Transverse colon (tissue), 4 donors: ENCODE results near the gene PHKG2. TPM values are rescaled to one million over a fixed set of nuclear protein-coding genes. Genes with fewer than 3 reads are reported as not detected.
"Not testable (repeated sequence)": the region's sequence is repeated elsewhere in the genome, so short reads cannot be mapped to it uniquely, and the experiment has no call there.

ENCODE experiments used
- DNase-seq: peaks from one replicate; pipeline ENCODE4 v3.0.0-alpha.2; 2019
- H3K27ac ChIP-seq, 4 donors: fragments of 200-600 bp; sonication (generic); 2 replicates each; pipeline ENCODE4 v1.5.1; 2016 to 2018; ENCODE audit warnings: inconsistent platforms in 4 of 4
- H3K27me3 ChIP-seq: fragments of 200-600 bp; sonication (generic); 2 replicates; pipeline ENCODE4 v1.5.1; 2017; ENCODE audit warnings: inconsistent platforms
- H3K36me3 ChIP-seq, 4 donors: fragments of 200-600 bp; sonication (generic); 2 replicates each; pipeline ENCODE4 v1.5.1; 2017 to 2019; ENCODE audit warnings: inconsistent platforms in 4 of 4
- H3K4me1 ChIP-seq, 4 donors: fragments of 200-600 bp; sonication (generic); 2 replicates each; pipeline ENCODE4 v1.5.1; 2017 to 2020; ENCODE audit warnings: inconsistent platforms in 4 of 4
- H3K4me3 ChIP-seq, 4 donors: fragments of 200-600 bp; sonication (generic); 1 replicate in 1 of 4; 2 replicates in 3 of 4; pipeline versions ENCODE4 v1.5.1 to v1.6.1; 2017 to 2019; ENCODE audit warnings: inconsistent platforms in 4 of 4
- H3K9me3 ChIP-seq, 2 donors: fragments of 200-600 bp; sonication (generic); 2 replicates each; pipeline ENCODE4 v1.5.1; 2017 to 2019; ENCODE audit warnings: inconsistent platforms in 2 of 2
- CTCF ChIP-seq, 5 experiments: fragments of 200-600 bp in 3 of 5; fragments of 450-650 bp in 2 of 5; sonication (generic) in 3 of 5; IDR thresholded peaks; 1 replicate in 2 of 5; 2 replicates in 3 of 5; pipeline ENCODE4 v1.5.1; 2016 to 2017; ENCODE audit warnings: antibody characterized with exemption in 5 of 5, inconsistent platforms in 3 of 5, mild to moderate bottlenecking in 2 of 5, moderate library complexity in 1 of 5
- EP300 ChIP-seq: sonication (generic); formaldehyde crosslinking; IDR thresholded peaks from one replicate; pipeline ENCODE4 v1.6.1; 2017; ENCODE audit warnings: antibody characterized with exemption, low read depth
- POLR2A ChIP-seq: fragments of 450-650 bp; IDR thresholded peaks from one replicate; pipeline ENCODE4 v1.6.1; 2016; ENCODE audit warnings: antibody characterized with exemption, mild to moderate bottlenecking, moderate library complexity
- POLR2AphosphoS5 ChIP-seq, 3 donors: sonication (generic); formaldehyde crosslinking; IDR thresholded peaks; one replicate each; pipeline ENCODE4 v1.6.1; 2016; ENCODE audit warnings: antibody characterized with exemption in 3 of 3
- WGBS, 2 donors: methylation state at CpG; one replicate each; pipeline ENCODE4 v1.1.5; 2018; ENCODE audit warnings: low coverage in 1 of 2; 5-methylcytosine and 5-hydroxymethylcytosine counted together
- in situ Hi-C, 4 donors: fragments of 200-750 bp; cut with MboI; loops; one replicate each; pipeline versions ENCODE4 v1.15.0 to v1.15.1; 2017; ENCODE audit warnings: low sequenced_read_pairs in 3 of 4, low pct_ligation_motif_present in 1 of 4, low pct_unique_long_range_greater_than_20kb in 1 of 4
- intact Hi-C: fragments of 100-400 bp; cut with DNase I; formaldehyde crosslinking; loops from one replicate; pipeline ENCODE4 v1.15.1; 2023; ENCODE audit warnings: low total_unique reads
- total RNA-seq, 4 donors: library from RNA; depleted of rRNA; stranded (reverse); fragments of >200 nt; gene quantifications; one replicate each; pipeline ENCODE4 v1.1.0, GENCODE V29; 2016

PHKG2 gene
- total RNA-seq, 4 donors from 2014 or later = 41.1 to 152 (median 66.4) TPM

GRCh38 chr16:30700491-30700890 lies 47.7 kb upstream of the PHKG2 start:
- Histone ChIP-seq H3K4me1 (peaks cover 9 to 21% (median 13%) of the 10 kb centered on the region in 4 donors), H3K27ac (no peak overlapping the region), H3K27me3 (no peaks in the 10 kb centered on the region), H3K4me3 (no peak overlapping the region), H3K9me3 (no peaks in the 10 kb centered on the region), H3K36me3 (peaks cover 0 to 48% (median 20%) of the 10 kb centered on the region in 4 donors)
- intact Hi-C loops = loop anchor here (10.0 kb wide), 1 partner anchor 64 kb away; the partner anchor contains the start of genes CFAP119 and RNF40
- DNase-seq = no peak
- 72 to 79% methylated on average over 6 to 9 of the region's 9 CpGs for WGBS, 2 donors
- no peak for TF ChIP-seq POLR2A
- TF ChIP-seq CTCF (IDR thresholded peaks at IDR 0.05) = no peak
- no peak for TF ChIP-seq EP300
- TF ChIP-seq POLR2AphosphoS5 (IDR thresholded peaks at IDR 0.05) = no peak
- in situ Hi-C loops = no loop called here

GRCh38 chr16:30700971-30701370 lies 47.3 kb upstream of the PHKG2 start:
- no peak overlapping the region for H3K4me3 ChIP-seq
- WGBS, 2 donors = 86 to 89% methylated on average over 5 of the region's 5 CpGs
- H3K27ac ChIP-seq = no peak overlapping the region
- DNase-seq = no peak
- H3K36me3 ChIP-seq = peaks cover 0 to 53% (median 22%) of the 10 kb centered on the region in 4 donors
- no peak for TF ChIP-seq POLR2A
- TF ChIP-seq CTCF (IDR thresholded peaks at IDR 0.05) = no peak
- no peak for TF ChIP-seq POLR2AphosphoS5 (IDR thresholded peaks at IDR 0.05)
- no peak for TF ChIP-seq EP300
- no peaks in the 10 kb centered on the region for H3K9me3 ChIP-seq
- no peaks in the 10 kb centered on the region for H3K27me3 ChIP-seq
- in situ Hi-C loops = no loop called here
- intact Hi-C loops = loop anchor here (10.0 kb wide), 1 partner anchor 64 kb away; the partner anchor contains the start of genes CFAP119 and RNF40
- peaks cover 9 to 21% (median 13%) of the 10 kb centered on the region in 4 donors for H3K4me1 ChIP-seq

- WGBS, 2 donors = 64 to 93% methylated on average over 1 to 12 of the region's 12 CpGs
- H3K4me3 ChIP-seq, H3K27me3 ChIP-seq, DNase-seq, H3K27ac ChIP-seq, in situ Hi-C loops, H3K9me3 ChIP-seq: not testable (repeated sequence)
- H3K4me1 ChIP-seq = peaks cover 6 to 15% (median 12%) of the 10 kb centered on the region in 4 donors
- peaks cover 0 to 74% (median 32%) of the 10 kb centered on the region in 4 donors for H3K36me3 ChIP-seq
- intact Hi-C loops = loop anchor here (10.0 kb wide), 1 partner anchor 62 kb away; the partner anchor contains the start of genes CFAP119 and RNF40
These were observed 45.2 kb upstream of the PHKG2 start for GRCh38 chr16:30703071-30703470.

- Histone ChIP-seq H3K9me3 (no peaks in the 10 kb centered on the region), H3K4me3 (no peak overlapping the region), H3K27me3 (no peaks in the 10 kb centered on the region), H3K36me3 (peaks cover 0 to 83% (median 37%) of the 10 kb centered on the region in 4 donors), H3K4me1 (peaks cover 6 to 15% (median 12%) of the 10 kb centered on the region in 4 donors), H3K27ac (no peak overlapping the region)
- TF ChIP-seq EP300 (no peak), POLR2AphosphoS5 (IDR thresholded peaks at IDR 0.05) (no peak), CTCF (IDR thresholded peaks at IDR 0.05) (no peak), POLR2A (no peak)
- WGBS, 2 donors = 94 to 100% methylated on average over 4 to 10 of the region's 10 CpGs
- in situ Hi-C loops (no loop called here), intact Hi-C loops (loop anchor here (10.0 kb wide), 1 partner anchor 61 kb away; the partner anchor contains the start of genes CFAP119 and RNF40)
- DNase-seq = no peak
These were observed 44.3 kb upstream of the PHKG2 start for GRCh38 chr16:30703971-30704370.

GRCh38 chr16:30706046-30706445 lies 42.2 kb upstream of the PHKG2 start:
- no peak overlapping the region for H3K4me3 ChIP-seq
- no peaks in the 10 kb centered on the region for H3K9me3 ChIP-seq
- intact Hi-C loops (loop anchor here (10.0 kb wide), 1 partner anchor 59 kb away; the partner anchor contains the start of genes CFAP119 and RNF40), in situ Hi-C loops (no loop called here)
- H3K4me1 ChIP-seq = no peaks in the 10 kb centered on the region
- TF ChIP-seq POLR2A (no peak), EP300 (no peak), POLR2AphosphoS5 (IDR thresholded peaks at IDR 0.05) (no peak)
- 94 to 100% methylated on average over 5 to 6 of the region's 6 CpGs for WGBS, 2 donors
- no peak overlapping the region for H3K27ac ChIP-seq
- H3K36me3 ChIP-seq = peaks cover 0 to 97% (median 51%) of the 10 kb centered on the region in 4 donors
- H3K27me3 ChIP-seq = no peaks in the 10 kb centered on the region
- no peak for DNase-seq
